ENCODE measurements around the gene CHCHD3.

CHCHD3 gene

DNA sequence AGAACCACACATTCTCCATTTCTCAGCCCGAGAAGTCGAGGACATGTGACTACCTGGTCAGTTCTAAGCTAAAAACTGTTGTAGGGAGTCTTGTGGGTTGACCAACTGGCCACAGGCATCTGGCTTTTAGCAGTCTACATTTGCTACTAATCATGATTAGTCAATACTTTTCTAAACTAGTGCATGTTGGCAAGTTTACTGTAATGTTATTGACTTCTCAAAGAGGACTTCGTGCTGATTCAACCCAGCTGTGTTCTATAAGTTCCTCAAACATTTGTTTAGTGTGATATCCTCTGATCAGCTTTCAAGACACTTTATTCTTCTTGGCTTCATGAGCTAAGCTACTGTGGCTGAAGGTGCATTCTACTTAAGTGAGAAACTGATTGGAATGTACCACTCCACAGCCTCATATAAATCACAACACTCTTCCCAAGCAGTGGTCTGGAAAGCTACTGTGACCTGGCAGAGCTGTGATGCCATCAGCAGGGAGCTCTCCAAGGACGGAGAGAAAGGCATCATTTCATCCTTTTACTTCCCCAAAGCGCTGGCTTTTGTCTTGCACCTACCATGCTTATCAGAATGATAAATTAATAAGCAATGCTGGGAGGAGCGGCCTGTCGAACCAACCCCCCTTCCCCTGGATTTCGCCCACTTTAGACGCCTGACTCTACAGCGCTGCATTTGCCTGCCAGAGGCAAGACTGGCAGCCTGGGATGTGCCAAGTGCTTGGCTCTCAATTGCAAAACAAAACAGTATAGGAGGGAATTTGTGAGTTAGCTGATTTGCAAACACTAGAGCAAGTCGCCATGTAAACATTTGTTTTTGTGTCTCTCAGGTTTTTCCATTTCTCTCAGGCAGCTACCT lies 298.9 kb downstream of the CHCHD3 start:
- no peak overlapping the region for H3K9ac ChIP-seq (ENCODE audit: low read depth, low read length)
- no peak overlapping the region for H3K27ac ChIP-seq (ENCODE audit: low read depth, low read length)
- H3K27me3 ChIP-seq (ENCODE audit: insufficient read depth, low read length) = no peaks in the 10 kb centered on the region
- no peak overlapping the region for H3K4me3 ChIP-seq (ENCODE audit: low read length)
- peaks cover 5% of the 10 kb centered on the region; the same call in 1 of the 2 replicates for H3K36me3 ChIP-seq (ENCODE audit: insufficient read depth, low read length)
- 94% methylated on average over 11 of the region's 11 CpGs for WGBS
- peaks cover 6% of the 10 kb centered on the region; the same call in 1 of the 2 replicates for H3K4me1 ChIP-seq (ENCODE audit: insufficient read depth, low read length)
- no peaks in the 10 kb centered on the region for H3K9me3 ChIP-seq (ENCODE audit: insufficient read depth, low read depth, low read length)

- H3K9ac ChIP-seq (ENCODE audit: low read depth, low read length) = no peak overlapping the region
- peaks cover 5% of the 10 kb centered on the region; the same call in 1 of the 2 replicates for H3K36me3 ChIP-seq (ENCODE audit: insufficient read depth, low read length)
- no peak overlapping the region for H3K27ac ChIP-seq (ENCODE audit: low read depth, low read length)
- no peaks in the 10 kb centered on the region for H3K9me3 ChIP-seq (ENCODE audit: insufficient read depth, low read depth, low read length)
- 94% methylated on average over 4 of the region's 4 CpGs for WGBS
- H3K27me3 ChIP-seq (ENCODE audit: insufficient read depth, low read length) = no peaks in the 10 kb centered on the region
- no peak overlapping the region for H3K4me3 ChIP-seq (ENCODE audit: low read length)
- peaks cover 6% of the 10 kb centered on the region; the same call in 1 of the 2 replicates for H3K4me1 ChIP-seq (ENCODE audit: insufficient read depth, low read length)
These were observed 301.1 kb downstream of the CHCHD3 start for GRCh38 chr7:132780822-132781221.

DNA sequence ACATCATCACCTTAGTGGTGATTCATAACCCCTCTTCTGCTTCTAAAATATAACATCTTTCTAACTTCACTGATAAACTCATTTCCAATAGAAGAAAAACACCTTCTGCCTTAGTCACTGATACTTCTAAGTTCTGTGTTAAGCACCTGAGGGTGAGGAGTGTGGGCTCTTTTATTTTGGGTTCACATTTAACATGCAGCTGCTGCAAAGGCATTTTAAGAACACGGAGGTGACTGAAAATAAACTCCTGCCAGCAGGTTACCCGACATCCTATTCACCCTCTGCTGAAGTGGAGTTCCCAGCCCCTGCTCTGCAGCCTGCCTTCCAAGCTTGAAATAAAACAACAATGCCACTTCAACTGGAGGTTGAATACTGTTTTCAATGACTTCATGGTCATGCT lies 302.7 kb downstream of the CHCHD3 start:
- Histone ChIP-seq H3K27me3 (ENCODE audit: insufficient read depth, low read length) (no peaks in the 10 kb centered on the region), H3K4me3 (ENCODE audit: low read length) (no peak overlapping the region), H3K27ac (ENCODE audit: low read depth, low read length) (no peak overlapping the region), H3K9ac (ENCODE audit: low read depth, low read length) (no peak overlapping the region), H3K36me3 (ENCODE audit: insufficient read depth, low read length) (no peaks in the 10 kb centered on the region), H3K9me3 (ENCODE audit: insufficient read depth, low read depth, low read length) (no peaks in the 10 kb centered on the region), H3K4me1 (ENCODE audit: insufficient read depth, low read length) (peaks cover 6% of the 10 kb centered on the region; the same call in 1 of the 2 replicates)
- 62% methylated on average over 2 of the region's 2 CpGs for WGBS

- Histone ChIP-seq H3K9me3 (ENCODE audit: insufficient read depth, low read depth, low read length) (no peaks in the 10 kb centered on the region), H3K4me1 (ENCODE audit: insufficient read depth, low read length) (peaks cover 2% of the 10 kb centered on the region; the same call in 1 of the 2 replicates), H3K27ac (ENCODE audit: low read depth, low read length) (no peak overlapping the region), H3K27me3 (ENCODE audit: insufficient read depth, low read length) (no peaks in the 10 kb centered on the region), H3K36me3 (ENCODE audit: insufficient read depth, low read length) (no peaks in the 10 kb centered on the region), H3K4me3 (ENCODE audit: low read length) (no peak overlapping the region), H3K9ac (ENCODE audit: low read depth, low read length) (no peak overlapping the region)
- 92% methylated on average over 4 of the region's 4 CpGs for WGBS
These were observed 303.1 kb downstream of the CHCHD3 start for GRCh38 chr7:132778761-132779160.

GRCh38 chr7:132777956-132778355 lies 303.9 kb downstream of the CHCHD3 start:
- Histone ChIP-seq H3K4me1 (ENCODE audit: insufficient read depth, low read length) (no peaks in the 10 kb centered on the region), H3K27me3 (ENCODE audit: insufficient read depth, low read length) (no peaks in the 10 kb centered on the region), H3K36me3 (ENCODE audit: insufficient read depth, low read length) (no peaks in the 10 kb centered on the region), H3K9me3 (ENCODE audit: insufficient read depth, low read depth, low read length) (no peaks in the 10 kb centered on the region), H3K9ac (ENCODE audit: low read depth, low read length) (no peak overlapping the region), H3K27ac (ENCODE audit: low read depth, low read length) (no peak overlapping the region), H3K4me3 (ENCODE audit: low read length) (no peak overlapping the region)
- WGBS = 97% methylated on average over 4 of the region's 4 CpGs

- no peak overlapping the region for H3K27ac ChIP-seq (ENCODE audit: low read depth, low read length)
- H3K4me3 ChIP-seq (ENCODE audit: low read length) = no peak overlapping the region
- H3K9me3 ChIP-seq (ENCODE audit: insufficient read depth, low read depth, low read length) = no peaks in the 10 kb centered on the region
- no peak overlapping the region for H3K9ac ChIP-seq (ENCODE audit: low read depth, low read length)
- no peaks in the 10 kb centered on the region for H3K36me3 ChIP-seq (ENCODE audit: insufficient read depth, low read length)
- no peaks in the 10 kb centered on the region for H3K27me3 ChIP-seq (ENCODE audit: insufficient read depth, low read length)
- no peaks in the 10 kb centered on the region for H3K4me1 ChIP-seq (ENCODE audit: insufficient read depth, low read length)
- WGBS = 94% methylated on average over 7 of the region's 7 CpGs
These were observed 304.5 kb downstream of the CHCHD3 start for GRCh38 chr7:132777414-132777813.

- WGBS = 92% methylated on average over 5 of the region's 5 CpGs
- no peak overlapping the region for H3K9ac ChIP-seq (ENCODE audit: low read depth, low read length)
- no peaks in the 10 kb centered on the region for H3K4me1 ChIP-seq (ENCODE audit: insufficient read depth, low read length)
- H3K36me3 ChIP-seq (ENCODE audit: insufficient read depth, low read length) = no peaks in the 10 kb centered on the region
- no peaks in the 10 kb centered on the region for H3K27me3 ChIP-seq (ENCODE audit: insufficient read depth, low read length)
- no peak overlapping the region for H3K4me3 ChIP-seq (ENCODE audit: low read length)
- H3K9me3 ChIP-seq (ENCODE audit: insufficient read depth, low read depth, low read length) = no peaks in the 10 kb centered on the region
- H3K27ac ChIP-seq (ENCODE audit: low read depth, low read length) = no peak overlapping the region
These were observed 305.8 kb downstream of the CHCHD3 start for GRCh38 chr7:132776048-132776620.

- 95% methylated on average over 5 of the region's 5 CpGs for WGBS
- H3K4me1 ChIP-seq (ENCODE audit: insufficient read depth, low read length) = no peaks in the 10 kb centered on the region
- H3K27me3 ChIP-seq (ENCODE audit: insufficient read depth, low read length) = no peaks in the 10 kb centered on the region
These were observed 308.3 kb downstream of the CHCHD3 start for GRCh38 chr7:132773527-132773956.

GRCh38 chr7:132771301-132771730 lies 310.6 kb downstream of the CHCHD3 start:
- 93% methylated on average over 6 of the region's 6 CpGs for WGBS
- Histone ChIP-seq H3K27ac (ENCODE audit: low read depth, low read length) (no peak overlapping the region), H3K4me1 (ENCODE audit: insufficient read depth, low read length) (no peaks in the 10 kb centered on the region), H3K9ac (ENCODE audit: low read depth, low read length) (no peak overlapping the region), H3K36me3 (ENCODE audit: insufficient read depth, low read length) (no peaks in the 10 kb centered on the region), H3K27me3 (ENCODE audit: insufficient read depth, low read length) (no peaks in the 10 kb centered on the region), H3K4me3 (ENCODE audit: low read length) (no peak overlapping the region), H3K9me3 (ENCODE audit: insufficient read depth, low read depth, low read length) (peaks cover 12% of the 10 kb centered on the region; the same call in 1 of the 2 replicates)

More at GRCh38 chr7:132773527-132773956, 308.3 kb downstream of the CHCHD3 start:
- H3K27ac ChIP-seq (ENCODE audit: low read depth, low read length) = no peak overlapping the region
- H3K4me3 ChIP-seq (ENCODE audit: low read length) = no peak overlapping the region
- peaks cover 12% of the 10 kb centered on the region; the same call in 1 of the 2 replicates for H3K9me3 ChIP-seq (ENCODE audit: insufficient read depth, low read depth, low read length)
- no peak overlapping the region for H3K9ac ChIP-seq (ENCODE audit: low read depth, low read length)
- H3K36me3 ChIP-seq (ENCODE audit: insufficient read depth, low read length) = no peaks in the 10 kb centered on the region

- H3K9ac ChIP-seq (ENCODE audit: low read depth, low read length) = no peak overlapping the region
- no peak overlapping the region for H3K27ac ChIP-seq (ENCODE audit: low read depth, low read length)
- no peaks in the 10 kb centered on the region for H3K27me3 ChIP-seq (ENCODE audit: insufficient read depth, low read length)
- H3K36me3 ChIP-seq (ENCODE audit: insufficient read depth, low read length) = no peaks in the 10 kb centered on the region
- H3K9me3 ChIP-seq (ENCODE audit: insufficient read depth, low read depth, low read length) = peaks cover 12% of the 10 kb centered on the region; the same call in 1 of the 2 replicates
- no peak overlapping the region for H3K4me3 ChIP-seq (ENCODE audit: low read length)
- 96% methylated on average over 2 of the region's 2 CpGs for WGBS
- H3K4me1 ChIP-seq (ENCODE audit: insufficient read depth, low read length) = no peaks in the 10 kb centered on the region
These were observed 311.8 kb downstream of the CHCHD3 start for GRCh38 chr7:132770055-132770454.

DNA sequence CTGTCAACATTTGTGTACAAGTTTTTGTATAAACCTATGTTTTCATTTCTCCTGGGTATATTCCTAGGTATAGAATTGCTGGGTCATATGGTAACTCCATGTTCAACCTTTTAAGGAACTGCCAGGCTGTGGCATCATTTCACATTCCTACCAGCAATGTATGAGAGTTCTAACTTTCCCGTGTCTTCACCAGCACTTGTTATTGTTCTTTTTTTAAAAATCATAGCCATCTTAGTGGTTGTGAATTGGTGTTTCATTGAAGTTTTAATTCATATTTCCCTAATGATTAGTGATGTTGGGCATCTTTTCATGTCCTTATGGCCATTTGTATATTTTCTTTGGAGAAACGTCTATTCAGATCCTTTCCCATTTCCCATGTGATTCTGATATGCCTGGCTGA lies 312.6 kb downstream of the CHCHD3 start:
- H3K9me3 ChIP-seq (ENCODE audit: insufficient read depth, low read depth, low read length) = peaks cover 12% of the 10 kb centered on the region; the same call in 1 of the 2 replicates
- WGBS = 78% methylated on average over 1 of the region's 2 CpGs
- H3K27ac ChIP-seq (ENCODE audit: low read depth, low read length) = no peak overlapping the region
- H3K4me3 ChIP-seq (ENCODE audit: low read length) = no peak overlapping the region
- H3K27me3 ChIP-seq (ENCODE audit: insufficient read depth, low read length) = no peaks in the 10 kb centered on the region
- no peaks in the 10 kb centered on the region for H3K4me1 ChIP-seq (ENCODE audit: insufficient read depth, low read length)
- H3K36me3 ChIP-seq (ENCODE audit: insufficient read depth, low read length) = no peaks in the 10 kb centered on the region
- no peak overlapping the region for H3K9ac ChIP-seq (ENCODE audit: low read depth, low read length)
